ENCODE measurements around the gene LRRC25.
A peak's percentile ranks its signal among the peaks of the same experiment; 100 is the strongest.
"Not testable (repeated sequence)": the region's sequence is repeated elsewhere in the genome, so short reads cannot be mapped to it uniquely, and the experiment has no call there.

Gene LRRC25

DNA sequence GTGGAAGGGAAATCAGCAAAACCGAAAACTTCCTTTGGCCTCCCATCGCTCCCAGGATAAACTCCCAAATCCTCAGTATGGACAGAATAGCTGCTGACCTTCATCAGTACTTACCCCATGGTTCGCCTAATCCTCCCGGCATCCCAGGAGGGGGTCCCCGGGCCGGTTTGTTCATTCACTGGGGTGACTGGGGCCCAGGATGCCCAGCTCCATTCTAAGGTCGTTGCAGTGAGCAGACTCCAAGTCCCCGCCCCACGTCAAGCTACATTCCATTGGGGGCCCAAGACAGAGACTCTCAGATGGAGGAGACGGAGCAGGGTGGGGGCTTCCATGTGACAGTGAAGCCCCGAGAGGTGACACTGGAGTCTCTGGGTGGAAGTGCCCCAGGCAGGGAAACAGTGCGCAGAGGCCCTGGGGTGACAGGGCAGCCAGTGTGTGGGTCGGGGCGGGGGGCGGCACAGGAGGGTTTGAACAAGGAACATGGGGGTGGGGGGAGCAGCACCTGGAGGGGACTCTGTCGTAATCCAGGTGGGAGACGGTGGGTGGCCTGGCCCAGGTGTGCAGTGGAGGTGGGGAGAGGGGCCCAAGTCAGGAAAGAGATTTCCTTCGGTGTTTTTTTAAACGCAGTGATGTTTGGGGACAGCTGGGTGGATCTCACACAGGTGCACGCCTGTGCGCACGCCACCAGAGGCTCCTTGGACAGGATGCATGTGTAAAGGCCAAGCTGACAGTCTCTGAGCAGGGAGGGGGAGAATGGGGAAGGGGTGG lies 26.9 kb upstream of the LRRC25 start:
- FAIRE-seq: no peak

DNA sequence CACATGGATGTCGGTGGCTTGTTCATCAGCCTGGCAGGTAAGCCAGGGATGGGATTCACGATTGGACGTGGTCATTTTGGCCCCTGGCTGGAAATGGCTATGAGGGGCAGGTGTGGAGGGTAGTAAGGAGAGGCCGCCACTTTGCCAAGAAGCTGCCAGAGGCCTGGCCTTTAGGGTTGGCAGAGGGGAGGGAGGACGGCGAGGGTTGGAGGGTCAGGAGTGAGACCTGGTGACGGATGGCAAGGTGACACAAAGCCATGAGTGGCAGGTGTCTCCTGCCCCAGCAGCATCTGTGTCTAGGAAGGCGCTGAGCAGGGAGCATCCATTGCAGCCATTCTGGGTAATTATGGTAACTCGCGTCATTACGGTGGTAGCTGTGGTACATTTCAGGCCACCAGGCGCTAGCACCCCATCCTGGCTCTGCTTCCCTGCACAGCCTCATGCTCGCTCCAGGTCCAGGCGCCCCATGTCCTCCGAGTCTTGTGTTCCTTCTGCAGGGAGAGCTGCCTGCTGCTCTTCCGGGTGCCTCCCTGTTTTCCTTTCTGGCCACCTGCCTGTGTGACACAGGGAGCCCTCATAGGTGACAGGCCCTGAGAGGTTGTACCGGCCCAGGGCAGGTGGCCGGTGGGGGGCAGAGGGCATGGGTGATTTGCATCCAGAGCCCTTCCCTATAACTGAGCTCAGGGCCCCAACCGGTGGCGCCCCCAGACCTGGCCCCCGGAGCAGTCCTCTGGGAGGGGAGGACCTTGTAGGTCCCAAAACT lies 26.0 kb upstream of the LRRC25 start:
- FAIRE-seq: no peak

DNA sequence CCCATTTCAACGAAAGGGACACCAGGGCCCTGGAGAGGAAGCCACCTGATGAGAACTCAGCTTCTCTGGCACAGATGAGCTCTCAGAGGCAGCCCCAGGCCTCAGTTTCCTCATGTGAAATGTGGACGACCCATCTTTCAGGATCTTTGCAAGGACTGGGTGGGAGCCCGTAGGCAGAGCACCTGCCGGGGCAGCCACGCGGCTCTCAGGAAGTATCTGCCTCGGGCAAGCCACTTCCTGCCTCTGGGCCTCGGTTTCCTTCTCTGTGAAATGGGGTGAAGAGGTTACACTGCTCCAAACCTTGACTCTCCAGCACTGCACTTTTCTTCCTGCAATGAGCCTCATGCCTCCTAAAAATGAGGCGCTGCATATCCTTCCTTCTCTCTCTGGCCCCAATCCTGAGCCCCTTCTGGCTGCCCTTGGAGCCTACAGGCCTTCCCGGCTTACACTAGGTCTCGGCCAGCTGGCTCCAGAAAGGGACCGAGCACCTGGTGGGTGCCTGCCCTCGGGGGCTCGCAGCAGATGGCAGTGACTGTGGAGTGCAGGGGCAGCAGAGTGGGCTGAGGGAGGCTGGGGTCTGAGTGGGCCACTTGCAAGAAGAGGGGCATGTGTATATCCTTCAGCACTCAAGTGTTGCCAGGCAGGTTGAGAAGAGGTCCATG lies 25.2 kb upstream of the LRRC25 start:
- no peak for FAIRE-seq

DNA sequence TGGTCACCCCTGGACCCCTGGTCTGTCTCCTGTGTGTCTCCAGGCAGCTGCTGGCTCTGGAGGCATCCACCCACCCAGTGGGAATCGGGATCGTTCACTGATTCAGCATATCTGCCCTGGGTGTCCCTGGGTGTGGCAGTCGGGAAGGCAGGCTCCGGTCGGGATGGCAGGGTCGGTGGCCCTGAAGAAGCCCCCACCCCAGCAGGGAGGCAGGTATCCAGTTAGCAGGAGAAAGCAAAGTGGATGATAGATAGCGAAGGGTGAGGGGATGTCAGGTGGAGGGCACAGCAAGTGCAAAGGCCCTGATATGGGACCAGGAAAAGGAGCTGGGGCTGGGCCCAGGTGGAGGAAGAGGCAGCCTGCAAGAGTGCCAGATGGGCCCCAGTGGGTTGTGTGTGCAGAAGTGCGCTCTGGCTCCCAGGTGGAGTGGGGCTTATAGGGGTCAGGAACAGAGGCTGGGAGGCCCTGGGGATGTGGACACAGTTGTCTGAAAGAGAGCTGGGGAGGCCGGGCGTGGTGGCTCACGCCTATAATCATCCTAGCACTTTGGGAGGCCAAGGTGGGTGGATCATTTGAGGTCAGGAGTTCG lies 24.0 kb upstream of the LRRC25 start:
- no peak for FAIRE-seq

- FAIRE-seq: no peak
Observed at GRCh38 chr19:18420930-18421329, 23.5 kb upstream of the LRRC25 start.

GRCh38 chr19:18419699-18420460 lies 22.5 kb upstream of the LRRC25 start:
- no peak for FAIRE-seq

GRCh38 chr19:18419195-18419698 lies 21.8 kb upstream of the LRRC25 start, which contains the start of gene SSBP4:
TSS of gene SSBP4 (plus strand) at chr19:18419398. CDS start at chr19:18419649, 251 bp downstream.
- FAIRE-seq: no peak

DNA sequence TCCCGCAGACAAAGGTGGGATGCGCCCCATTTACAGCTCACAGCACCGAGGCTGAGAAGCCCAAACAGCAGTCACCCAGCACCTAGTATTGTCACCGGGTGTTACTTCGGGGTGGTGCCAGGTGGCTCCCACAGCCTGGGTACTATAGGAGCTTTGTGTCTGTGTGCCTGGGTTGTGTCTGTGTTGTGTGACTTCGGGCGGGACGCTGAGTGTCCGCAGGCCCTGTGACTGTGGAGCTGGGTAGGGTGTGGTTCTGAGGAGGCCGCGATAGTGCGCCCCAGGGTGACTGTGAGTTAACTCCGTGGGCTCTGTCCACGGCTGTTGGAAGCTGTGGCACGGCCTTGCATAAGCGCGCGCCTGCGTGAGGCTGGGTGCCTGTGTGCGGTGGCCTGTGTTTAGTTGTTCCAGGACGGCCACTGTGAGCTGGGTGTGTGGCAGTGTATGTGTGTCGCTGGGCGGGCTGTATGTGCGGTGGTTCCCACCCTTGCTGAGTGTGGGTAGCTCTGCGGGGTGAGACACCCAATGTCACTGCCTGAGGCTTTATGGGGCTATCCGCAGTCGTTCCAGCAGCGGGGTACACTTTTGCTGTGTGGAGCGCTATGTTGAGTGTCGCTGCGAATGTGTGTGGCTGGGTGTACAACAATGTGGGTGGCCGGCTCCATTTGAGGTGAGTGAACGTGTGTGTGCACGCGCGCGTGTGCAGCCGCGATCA lies 21.2 kb upstream of the LRRC25 start:
- no peak for FAIRE-seq

- no peak for FAIRE-seq
Observed at GRCh38 chr19:18418029-18418482, 20.6 kb upstream of the LRRC25 start.

- FAIRE-seq: peak; percentile 94
Observed at GRCh38 chr19:18417250-18418028, 20.0 kb upstream of the LRRC25 start.

DNA sequence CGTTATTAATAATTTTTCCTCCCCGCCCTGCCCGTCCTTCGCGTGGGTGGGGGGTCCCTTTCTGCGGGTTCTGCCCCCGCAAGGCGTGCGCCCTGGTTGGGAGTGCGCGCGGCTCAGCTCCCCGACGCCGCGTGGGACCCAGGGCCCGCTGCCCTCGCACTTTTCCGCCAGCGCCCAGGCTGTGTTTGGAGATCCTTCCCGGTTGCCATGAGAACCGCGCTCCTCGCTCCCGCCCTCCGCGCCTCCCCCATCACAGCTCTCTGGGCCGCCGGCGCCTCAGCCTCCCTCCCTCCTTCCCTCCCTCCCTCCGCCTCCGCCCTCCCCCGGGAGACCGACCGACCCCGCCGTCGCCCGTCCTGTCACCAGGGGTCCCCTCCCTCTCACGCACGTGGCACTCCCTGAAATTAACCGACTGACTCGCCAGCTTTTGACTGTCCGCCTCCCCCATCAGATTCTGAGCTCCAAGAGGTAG lies 19.4 kb upstream of the LRRC25 start:
- no peak for FAIRE-seq

- FAIRE-seq: peak; percentile 90
Observed at GRCh38 chr19:18415178-18415867, 17.9 kb upstream of the LRRC25 start.

GRCh38 chr19:18414504-18415177 lies 17.2 kb upstream of the LRRC25 start:
- peak; percentile 8 for FAIRE-seq

- no peak for FAIRE-seq
Observed at GRCh38 chr19:18412610-18413239, 15.3 kb upstream of the LRRC25 start.

GRCh38 chr19:18408053-18408476 lies 10.6 kb upstream of the LRRC25 start:
- FAIRE-seq: no peak

- no peak for FAIRE-seq
Observed at GRCh38 chr19:18406749-18407148, 9.3 kb upstream of the LRRC25 start.

GRCh38 chr19:18405754-18406153 lies 8.3 kb upstream of the LRRC25 start:
- FAIRE-seq: not testable (repeated sequence)

DNA sequence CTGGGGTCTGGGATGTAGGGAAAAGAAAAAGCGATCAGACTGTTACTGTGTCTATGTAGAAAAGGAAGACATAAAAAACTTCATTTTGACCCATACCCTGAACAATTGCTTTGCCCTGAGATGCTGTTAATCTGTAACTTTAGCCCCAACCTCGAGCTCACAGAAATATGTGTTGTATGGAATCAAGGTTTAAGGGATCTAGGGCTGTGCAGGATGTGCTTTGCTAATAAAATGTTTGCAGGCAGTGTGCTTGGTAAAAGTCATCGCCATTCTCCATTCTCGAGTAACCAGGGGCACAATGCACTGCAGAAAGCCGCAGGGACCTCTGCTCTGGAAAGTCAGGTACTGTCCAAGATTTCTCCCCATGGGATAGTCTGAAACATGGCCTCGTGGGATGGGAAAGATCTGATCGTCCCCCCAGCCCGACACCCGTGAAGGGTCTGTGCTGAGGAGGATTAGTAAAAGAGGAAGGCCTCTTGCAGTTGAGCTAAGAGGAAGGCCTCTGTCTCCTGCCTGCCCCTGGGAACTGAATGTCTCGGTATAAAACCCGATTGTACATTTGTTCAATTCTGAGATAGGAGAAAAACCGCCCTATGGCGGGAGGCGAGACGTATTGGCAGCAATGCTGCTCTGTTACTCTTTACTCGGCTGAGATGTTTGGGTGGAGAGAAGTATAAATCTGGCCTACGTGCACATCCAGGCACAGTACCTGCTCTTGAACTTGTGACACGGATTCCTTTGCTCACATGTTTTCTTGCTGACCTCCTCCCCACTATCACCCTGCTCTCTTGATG lies 5.2 kb upstream of the LRRC25 start:
- FAIRE-seq: not testable (repeated sequence)
